Mesenchymal stem cell (in vitro differentiated cells and primary cell): Measurements from ENCODE around the gene TRAF2.

Source experiments
- DNase-seq: peaks from one replicate; pipeline ENCODE4 v3.0.0-alpha.2; 2013
- H2AFZ ChIP-seq: one replicate; pipeline ENCODE4 v1.6.1; 2013; ENCODE audit warnings: low read depth, mild to moderate bottlenecking, control low read depth, inconsistent platforms, low read length, moderate library complexity
- H2AK5ac ChIP-seq: 2 replicates; pipeline ENCODE4 v1.6.1; 2013; ENCODE audit warnings: low read length, moderate library complexity, mild to moderate bottlenecking, inconsistent platforms; ENCODE audit not compliant: severe bottlenecking
- H2BK120ac ChIP-seq: one replicate; pipeline ENCODE4 v1.6.1; 2013; ENCODE audit warnings: low read depth, mild to moderate bottlenecking, inconsistent platforms, low read length, moderate library complexity
- H2BK12ac ChIP-seq, 2 experiments: one replicate each; pipeline ENCODE4 v1.6.1; 2013; ENCODE audit warnings: inconsistent platforms in 2 of 2, low read length in 2 of 2, mild to moderate bottlenecking in 2 of 2, moderate library complexity in 2 of 2, control low read depth in 1 of 2
- H2BK15ac ChIP-seq: one replicate; pipeline ENCODE4 v1.6.1; 2013; ENCODE audit warnings: mild to moderate bottlenecking, low read depth, inconsistent platforms; ENCODE audit not compliant: poor library complexity, severe bottlenecking
- H2BK5ac ChIP-seq: 2 replicates; pipeline ENCODE4 v1.6.1; 2013; ENCODE audit warnings: low read depth, mild to moderate bottlenecking, low read length, control low read depth, inconsistent platforms; ENCODE audit not compliant: poor library complexity, severe bottlenecking
- H3K14ac ChIP-seq, 2 experiments: one replicate each; pipeline ENCODE4 v1.6.1; 2013; ENCODE audit warnings: inconsistent platforms in 2 of 2, low read length in 2 of 2, control low read depth in 1 of 2, mild to moderate bottlenecking in 1 of 2, moderate library complexity in 1 of 2
- H3K18ac ChIP-seq, 2 experiments: one replicate each; pipeline ENCODE4 v1.6.1; 2013; ENCODE audit warnings: inconsistent platforms in 2 of 2, low read length in 2 of 2, control low read depth in 1 of 2, low read depth in 1 of 2, mild to moderate bottlenecking in 1 of 2
- H3K23ac ChIP-seq, 2 experiments: one replicate each; pipeline ENCODE4 v1.6.1; 2013; ENCODE audit warnings: inconsistent platforms in 2 of 2, low read length in 2 of 2, mild to moderate bottlenecking in 2 of 2, moderate library complexity in 2 of 2, control low read depth in 1 of 2
- H3K27ac ChIP-seq: 2 replicates; pipeline ENCODE4 v1.5.1; 2013; ENCODE audit warnings: mild to moderate bottlenecking, moderate library complexity, low read length, control low read depth, inconsistent platforms; ENCODE audit not compliant: poor library complexity, severe bottlenecking
- H3K27me3 ChIP-seq, 2 experiments: 2 replicates each; pipeline versions ENCODE4 v1.6.1 to v1.7.0; 2013; ENCODE audit warnings: low read length in 2 of 2, mild to moderate bottlenecking in 2 of 2, moderate library complexity in 2 of 2, control low read depth in 1 of 2, inconsistent platforms in 1 of 2; ENCODE audit not compliant: control insufficient read depth in 1 of 2, insufficient read depth in 1 of 2
- H3K36me3 ChIP-seq, 2 experiments: 2 replicates each; pipeline versions ENCODE4 v1.6.1 to v1.7.0; 2013; ENCODE audit warnings: low read length in 2 of 2, control low read depth in 1 of 2, inconsistent platforms in 1 of 2, low read depth in 1 of 2, mild to moderate bottlenecking in 1 of 2; ENCODE audit not compliant: insufficient read depth in 2 of 2, control insufficient read depth in 1 of 2
- H3K4ac ChIP-seq, 2 experiments: one replicate each; pipeline ENCODE4 v1.6.1; 2013; ENCODE audit warnings: inconsistent platforms in 2 of 2, low read length in 2 of 2, mild to moderate bottlenecking in 2 of 2, moderate library complexity in 2 of 2, control low read depth in 1 of 2, low read depth in 1 of 2
- H3K4me1 ChIP-seq: 2 replicates; pipeline ENCODE4 v1.6.1; 2013; ENCODE audit warnings: low read depth, low read length, control low read depth; ENCODE audit not compliant: control insufficient read depth, insufficient read depth
- H3K4me2 ChIP-seq: 2 replicates; pipeline ENCODE4 v1.6.1; 2013; ENCODE audit warnings: low read length, mild to moderate bottlenecking, inconsistent platforms; ENCODE audit not compliant: poor library complexity, severe bottlenecking
- H3K4me3 ChIP-seq, 2 experiments: 2 replicates each; pipeline versions ENCODE4 v1.5.1 to v1.7.0; 2013; ENCODE audit warnings: low read length in 2 of 2, mild to moderate bottlenecking in 2 of 2, control low read depth in 1 of 2, low read depth in 1 of 2; ENCODE audit not compliant: insufficient read depth in 1 of 2
- H3K79me1 ChIP-seq: replicated peaks from 2 replicates; pipeline ENCODE4 v1.6.1; 2013; ENCODE audit warnings: mild to moderate bottlenecking, control low read depth, low read length, inconsistent platforms; ENCODE audit not compliant: poor library complexity, severe bottlenecking
- H3K9ac ChIP-seq: 2 replicates; pipeline ENCODE4 v1.7.0; 2013; ENCODE audit warnings: mild to moderate bottlenecking, low read length, moderate library complexity
- H3K9me3 ChIP-seq: 2 replicates; pipeline ENCODE4 v1.7.0; 2013; ENCODE audit warnings: mild to moderate bottlenecking, low read length; ENCODE audit not compliant: control insufficient read depth
- H4K8ac ChIP-seq: one replicate; pipeline ENCODE4 v1.6.1; 2013; ENCODE audit warnings: inconsistent platforms, mild to moderate bottlenecking, low read length, moderate library complexity
- H4K91ac ChIP-seq: one replicate; pipeline ENCODE4 v1.6.1; 2013; ENCODE audit warnings: mild to moderate bottlenecking, low read length, inconsistent platforms
- WGBS: methylation state at CpG from one replicate; pipeline ENCODE4 v1.1.7; 2013; ENCODE audit warnings: mixed read lengths; 5-methylcytosine and 5-hydroxymethylcytosine counted together

TRAF2 gene

GRCh38 chr9:136886610-136887597, 588 bp downstream of the TRAF2 start:
- Histone ChIP-seq H2BK120ac (peak overlapping the region; percentile 68), H3K27ac (no peak overlapping the region), H3K79me1 (peaks cover 9% of the 10 kb centered on the region), H3K14ac (no peak overlapping the region), H2BK12ac (peak overlapping the region in 1 of 2 experiments; percentile 43), H3K27me3 (no peaks in the 10 kb centered on the region), H3K9ac (peak overlapping the region; percentile 84), H3K4me1 (peaks cover 29% of the 10 kb centered on the region), H3K4ac (peak overlapping the region in 1 of 2 experiments; percentile 54), H3K4me2 (peak overlapping the region; percentile 89), H2AFZ (peak overlapping the region; percentile 42), H3K23ac (peak overlapping the region in 1 of 2 experiments; percentile 86), H2BK15ac (peak overlapping the region; percentile 68), H4K8ac (peak overlapping the region; percentile 76), H2AK5ac (no peak overlapping the region), H4K91ac (peak overlapping the region; percentile 76), H3K18ac (peak overlapping the region; percentile 57 to 79), H3K36me3 (peaks cover 5 to 18% of the 10 kb centered on the region in 2 experiments), H3K4me3 (peak overlapping the region; percentile 85 to 94), H3K9me3 (no peaks in the 10 kb centered on the region), H2BK5ac (no peak overlapping the region)
- WGBS: 1% methylated on average over 44 of the region's 76 CpGs
- peak; percentile 61 for DNase-seq

GRCh38 chr9:136888454-136888853, 2.1 kb downstream of the TRAF2 start:
- H3K79me1 ChIP-seq: peaks cover 12% of the 10 kb centered on the region
- no peak overlapping the region for H2AFZ ChIP-seq
- peaks cover 24% of the 10 kb centered on the region for H3K4me1 ChIP-seq
- no peak overlapping the region for H2BK120ac ChIP-seq
- H3K23ac ChIP-seq: no peak overlapping the region
- H3K27me3 ChIP-seq: no peaks in the 10 kb centered on the region
- H3K9me3 ChIP-seq: no peaks in the 10 kb centered on the region
- H4K8ac ChIP-seq: no peak overlapping the region
- no peak overlapping the region for H2BK5ac ChIP-seq
- H2BK15ac ChIP-seq: no peak overlapping the region
- DNase-seq: no peak
- 81% methylated on average over 7 of the region's 8 CpGs for WGBS
- no peak overlapping the region for H3K18ac ChIP-seq
- no peak overlapping the region for H3K14ac ChIP-seq
- no peak overlapping the region for H2BK12ac ChIP-seq
- H3K4me3 ChIP-seq: no peak overlapping the region
- H3K4me2 ChIP-seq: no peak overlapping the region
- H4K91ac ChIP-seq: no peak overlapping the region
- H3K36me3 ChIP-seq: peaks cover 7 to 24% of the 10 kb centered on the region in 2 experiments
- no peak overlapping the region for H3K9ac ChIP-seq
- no peak overlapping the region for H3K4ac ChIP-seq
- no peak overlapping the region for H3K27ac ChIP-seq
- peak overlapping the region; percentile 53 for H2AK5ac ChIP-seq

DNA sequence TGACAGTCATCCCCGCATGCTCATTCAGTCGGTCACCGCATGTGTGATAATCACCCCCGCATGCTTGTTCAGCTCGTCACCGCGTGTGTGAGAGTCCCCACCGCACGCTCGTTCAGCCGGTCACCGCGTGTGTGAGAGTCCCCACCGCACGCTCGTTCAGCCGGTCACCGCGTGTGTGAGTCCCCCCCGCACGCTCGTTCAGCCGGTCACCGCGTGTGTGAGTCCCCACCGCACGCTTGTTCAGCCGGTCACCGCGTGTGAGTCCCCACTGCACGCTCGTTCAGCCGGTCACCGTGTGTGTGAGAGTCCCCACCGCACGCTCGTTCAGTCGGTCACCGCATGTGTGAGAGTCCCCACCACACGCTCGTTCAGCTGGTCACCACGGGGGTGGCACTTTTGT, 3.5 kb downstream of the TRAF2 start:
- no peak overlapping the region for H3K18ac ChIP-seq
- no peaks in the 10 kb centered on the region for H3K9me3 ChIP-seq
- H4K8ac ChIP-seq: no peak overlapping the region
- no peak overlapping the region for H3K9ac ChIP-seq
- no peak overlapping the region for H2BK15ac ChIP-seq
- H3K23ac ChIP-seq: no peak overlapping the region
- no peak overlapping the region for H3K4ac ChIP-seq
- no peak overlapping the region for H2BK120ac ChIP-seq
- H4K91ac ChIP-seq: no peak overlapping the region
- H3K4me1 ChIP-seq: peaks cover 21% of the 10 kb centered on the region
- no peak overlapping the region for H2AFZ ChIP-seq
- no peak overlapping the region for H2AK5ac ChIP-seq
- H2BK12ac ChIP-seq: no peak overlapping the region
- peaks cover 7 to 30% of the 10 kb centered on the region in 2 experiments for H3K36me3 ChIP-seq
- no peak overlapping the region for H3K4me3 ChIP-seq
- 98% methylated on average over 42 of the region's 42 CpGs for WGBS
- H3K79me1 ChIP-seq: peaks cover 18% of the 10 kb centered on the region
- no peak overlapping the region for H2BK5ac ChIP-seq
- H3K27me3 ChIP-seq: no peaks in the 10 kb centered on the region
- H3K14ac ChIP-seq: no peak overlapping the region
- no peak for DNase-seq
- no peak overlapping the region for H3K4me2 ChIP-seq
- no peak overlapping the region for H3K27ac ChIP-seq

GRCh38 chr9:136890661-136891060, 4.3 kb downstream of the TRAF2 start:
- H3K4ac ChIP-seq: no peak overlapping the region
- no peaks in the 10 kb centered on the region for H3K9me3 ChIP-seq
- no peak overlapping the region for H2BK5ac ChIP-seq
- no peak overlapping the region for H2BK12ac ChIP-seq
- H2BK15ac ChIP-seq: no peak overlapping the region
- H3K14ac ChIP-seq: no peak overlapping the region
- no peak overlapping the region for H3K4me2 ChIP-seq
- 88% methylated on average over 13 of the region's 13 CpGs for WGBS
- H3K18ac ChIP-seq: no peak overlapping the region
- no peak overlapping the region for H3K27ac ChIP-seq
- H3K9ac ChIP-seq: no peak overlapping the region
- H3K4me1 ChIP-seq: peaks cover 15% of the 10 kb centered on the region
- no peak overlapping the region for H2AFZ ChIP-seq
- no peak overlapping the region for H4K8ac ChIP-seq
- H3K27me3 ChIP-seq: no peaks in the 10 kb centered on the region
- DNase-seq: no peak
- no peak overlapping the region for H3K4me3 ChIP-seq
- no peak overlapping the region for H4K91ac ChIP-seq
- no peak overlapping the region for H3K23ac ChIP-seq
- H2BK120ac ChIP-seq: no peak overlapping the region
- peaks cover 25% of the 10 kb centered on the region for H3K79me1 ChIP-seq
- peaks cover 7 to 37% of the 10 kb centered on the region in 2 experiments for H3K36me3 ChIP-seq
- no peak overlapping the region for H2AK5ac ChIP-seq
